Measurements from ENCODE around the gene PITPNC1.
"Not testable (repeated sequence)": the region's sequence is repeated elsewhere in the genome, so short reads cannot be mapped to it uniquely, and the experiment has no call there.

GRCh38 chr17:67727152-67728039 is 350.3 kb downstream of the PITPNC1 start:
- TF ChIP-seq POLR2A (IDR thresholded peaks at IDR 0.05): not testable (repeated sequence)
- TF ChIP-seq, protein P1, sequence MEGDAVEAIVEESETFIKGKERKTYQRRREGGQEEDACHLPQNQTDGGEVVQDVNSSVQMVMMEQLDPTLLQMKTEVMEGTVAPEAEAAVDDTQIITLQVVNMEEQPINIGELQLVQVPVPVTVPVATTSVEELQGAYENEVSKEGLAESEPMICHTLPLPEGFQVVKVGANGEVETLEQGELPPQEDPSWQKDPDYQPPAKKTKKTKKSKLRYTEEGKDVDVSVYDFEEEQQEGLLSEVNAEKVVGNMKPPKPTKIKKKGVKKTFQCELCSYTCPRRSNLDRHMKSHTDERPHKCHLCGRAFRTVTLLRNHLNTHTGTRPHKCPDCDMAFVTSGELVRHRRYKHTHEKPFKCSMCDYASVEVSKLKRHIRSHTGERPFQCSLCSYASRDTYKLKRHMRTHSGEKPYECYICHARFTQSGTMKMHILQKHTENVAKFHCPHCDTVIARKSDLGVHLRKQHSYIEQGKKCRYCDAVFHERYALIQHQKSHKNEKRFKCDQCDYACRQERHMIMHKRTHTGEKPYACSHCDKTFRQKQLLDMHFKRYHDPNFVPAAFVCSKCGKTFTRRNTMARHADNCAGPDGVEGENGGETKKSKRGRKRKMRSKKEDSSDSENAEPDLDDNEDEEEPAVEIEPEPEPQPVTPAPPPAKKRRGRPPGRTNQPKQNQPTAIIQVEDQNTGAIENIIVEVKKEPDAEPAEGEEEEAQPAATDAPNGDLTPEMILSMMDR (IDR thresholded peaks at IDR 0.05): not testable (repeated sequence)
